Choroid plexus epithelial cell (primary cell): ENCODE data around the gene MISP3.

Experiments
- DNase-seq: peaks from one replicate; pipeline ENCODE4 v3.0.0-alpha.2; 2010; ENCODE audit warnings: low read depth
- H3K4me3 ChIP-seq: 2 replicates; pipeline ENCODE4 v1.5.1; 2011; ENCODE audit warnings: low read depth, mild to moderate bottlenecking, control low read depth, low read length, moderate library complexity
- TF ChIP-seq, protein P1 (sequence below): conservative IDR thresholded peaks from 2 replicates; pipeline ENCODE4 v1.5.1; 2011; ENCODE audit warnings: low read depth, mild to moderate bottlenecking, control low read depth, inconsistent platforms, low read length, moderate library complexity

MISP3 gene

DNA sequence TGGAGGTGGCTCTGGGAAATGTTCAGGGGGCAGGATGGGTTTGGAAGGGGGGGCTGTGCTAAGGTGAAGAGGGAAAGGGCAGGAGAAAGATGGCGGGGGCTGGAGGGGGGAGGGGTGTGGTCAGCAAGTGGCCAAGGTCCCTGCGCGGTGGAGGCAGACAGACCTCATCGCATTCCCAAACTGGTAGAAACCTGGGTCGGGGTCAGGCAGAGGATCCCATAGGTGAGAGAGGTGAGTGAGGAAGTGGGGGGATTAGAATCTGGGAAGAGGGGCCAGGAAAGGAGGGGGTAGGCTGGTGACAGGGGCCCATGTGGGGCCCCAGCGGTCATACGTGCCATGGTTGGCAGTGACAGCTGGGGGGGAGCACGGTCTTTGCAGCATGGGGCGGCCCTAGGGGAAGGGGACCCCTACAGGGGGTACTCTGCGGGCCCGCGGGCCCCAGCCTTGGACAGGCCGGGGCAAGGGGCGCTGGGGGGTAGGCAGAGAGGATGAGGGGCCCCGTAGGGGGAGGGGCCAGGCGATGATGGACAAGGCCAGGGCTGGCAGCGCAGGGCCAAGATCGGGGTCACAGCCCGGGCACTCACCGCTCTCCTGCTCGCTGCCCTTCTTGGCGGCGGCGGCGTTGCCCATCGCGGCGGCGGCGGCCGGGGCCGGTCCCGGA is 44.5 kb downstream of the MISP3 start:
- H3K4me3 ChIP-seq: peak overlapping the region; percentile 80
- TF ChIP-seq, protein P1, sequence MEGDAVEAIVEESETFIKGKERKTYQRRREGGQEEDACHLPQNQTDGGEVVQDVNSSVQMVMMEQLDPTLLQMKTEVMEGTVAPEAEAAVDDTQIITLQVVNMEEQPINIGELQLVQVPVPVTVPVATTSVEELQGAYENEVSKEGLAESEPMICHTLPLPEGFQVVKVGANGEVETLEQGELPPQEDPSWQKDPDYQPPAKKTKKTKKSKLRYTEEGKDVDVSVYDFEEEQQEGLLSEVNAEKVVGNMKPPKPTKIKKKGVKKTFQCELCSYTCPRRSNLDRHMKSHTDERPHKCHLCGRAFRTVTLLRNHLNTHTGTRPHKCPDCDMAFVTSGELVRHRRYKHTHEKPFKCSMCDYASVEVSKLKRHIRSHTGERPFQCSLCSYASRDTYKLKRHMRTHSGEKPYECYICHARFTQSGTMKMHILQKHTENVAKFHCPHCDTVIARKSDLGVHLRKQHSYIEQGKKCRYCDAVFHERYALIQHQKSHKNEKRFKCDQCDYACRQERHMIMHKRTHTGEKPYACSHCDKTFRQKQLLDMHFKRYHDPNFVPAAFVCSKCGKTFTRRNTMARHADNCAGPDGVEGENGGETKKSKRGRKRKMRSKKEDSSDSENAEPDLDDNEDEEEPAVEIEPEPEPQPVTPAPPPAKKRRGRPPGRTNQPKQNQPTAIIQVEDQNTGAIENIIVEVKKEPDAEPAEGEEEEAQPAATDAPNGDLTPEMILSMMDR: no peak
- no peak for DNase-seq

- TF ChIP-seq, protein P1: no peak
- DNase-seq: peak; percentile 100
- H3K4me3 ChIP-seq: peak within 1 kb of the TSS; percentile 80
Observed at GRCh38 chr19:14117668-14118164, 45.1 kb downstream of the MISP3 start, which contains the start of gene PRKACA. Gene PRKACA, minus strand, starts transcription at chr19:14117762. Its CDS starts 215 bp downstream, at chr19:14117547.

DNA sequence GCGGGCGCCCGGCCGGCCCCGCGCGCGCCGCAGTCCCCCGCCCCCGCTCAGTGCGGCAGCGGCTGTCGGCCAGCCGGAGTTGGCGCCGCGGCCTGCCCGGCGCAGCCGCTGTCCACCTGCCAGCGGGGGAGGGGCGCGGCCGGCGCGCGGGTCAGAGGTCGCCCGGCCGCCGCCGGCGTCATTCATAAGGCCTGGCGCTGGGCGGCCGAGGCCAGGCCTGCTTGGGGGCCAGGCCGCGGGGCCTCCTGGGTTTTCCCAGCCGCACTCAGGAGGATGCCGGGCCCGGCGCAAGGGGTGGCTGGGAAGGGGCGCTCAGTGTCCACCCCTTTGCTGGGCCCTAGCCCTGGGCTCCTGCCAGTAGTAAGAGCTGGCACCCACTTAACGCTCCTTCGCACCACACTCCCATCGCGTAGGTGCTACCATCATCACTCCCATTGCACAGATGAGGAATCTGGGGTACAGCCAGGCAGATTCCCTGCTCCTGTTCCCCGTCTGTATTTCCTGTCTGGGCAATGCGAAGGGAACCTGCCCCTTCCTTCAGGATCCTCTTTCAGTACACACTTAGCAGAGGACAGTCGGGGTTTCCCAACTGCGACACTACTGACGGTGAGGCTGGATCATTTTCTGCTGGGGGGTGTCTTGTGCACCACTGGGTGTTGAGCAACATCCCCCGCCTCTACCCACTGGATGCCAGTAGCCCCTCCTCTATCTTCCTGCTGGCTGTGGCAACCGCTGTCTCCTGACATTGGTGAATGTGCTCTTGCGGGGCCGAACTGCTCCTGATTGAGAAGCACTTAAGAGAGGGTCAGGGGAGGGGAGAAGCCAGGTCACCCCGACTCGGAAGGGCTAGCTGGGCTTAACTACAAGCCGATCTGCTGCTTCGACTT is 45.8 kb downstream of the MISP3 start:
- peak overlapping the region; percentile 59 for H3K4me3 ChIP-seq
- peak; percentile 78 for DNase-seq
- TF ChIP-seq, protein P1: no peak

- H3K4me3 ChIP-seq: no peak overlapping the region
- TF ChIP-seq, protein P1: no peak
- no peak for DNase-seq
Observed at GRCh38 chr19:14119146-14119545, 46.6 kb downstream of the MISP3 start.

DNA sequence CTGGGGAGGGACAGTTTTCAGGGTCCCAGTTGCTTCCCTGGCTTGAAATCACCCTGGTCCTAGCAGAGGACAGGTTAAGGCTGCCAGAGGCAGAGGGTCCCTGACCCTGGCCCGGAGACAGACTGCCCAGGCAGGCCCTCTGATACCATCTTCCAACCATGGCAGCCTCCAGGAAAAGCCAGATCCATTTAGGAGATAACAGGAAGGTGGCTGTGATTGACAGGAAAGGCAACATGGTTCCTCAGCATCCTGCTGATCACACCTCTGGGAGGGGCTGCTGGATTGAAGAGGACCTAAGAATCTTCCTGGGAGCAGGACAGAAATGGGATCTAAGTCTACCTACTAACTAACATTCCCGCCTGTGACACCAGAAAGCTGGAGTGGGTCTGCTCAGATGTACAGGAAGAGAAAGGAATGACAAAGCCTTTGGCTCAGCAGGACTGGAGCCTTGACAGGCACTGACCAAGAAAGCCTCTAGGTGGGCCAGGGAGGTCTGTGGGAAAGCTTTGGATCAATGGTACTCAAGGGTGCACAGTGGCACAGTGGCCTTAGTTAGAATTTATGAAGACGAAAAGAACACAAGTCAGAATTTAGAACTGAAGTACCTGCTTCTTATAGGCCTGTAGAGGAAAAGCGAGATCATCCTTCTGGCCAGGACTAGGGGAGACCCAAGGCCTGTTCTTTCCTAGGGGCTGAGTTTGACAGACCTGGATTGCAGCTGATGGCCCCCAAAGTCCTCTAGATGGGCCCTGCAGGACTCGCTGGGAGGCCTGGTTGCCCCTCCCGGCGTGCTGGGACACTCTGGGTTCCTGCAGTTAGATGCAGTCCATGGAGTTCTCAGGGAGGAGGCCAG is 47.3 kb downstream of the MISP3 start:
- TF ChIP-seq, protein P1: no peak
- no peak for DNase-seq

DNA sequence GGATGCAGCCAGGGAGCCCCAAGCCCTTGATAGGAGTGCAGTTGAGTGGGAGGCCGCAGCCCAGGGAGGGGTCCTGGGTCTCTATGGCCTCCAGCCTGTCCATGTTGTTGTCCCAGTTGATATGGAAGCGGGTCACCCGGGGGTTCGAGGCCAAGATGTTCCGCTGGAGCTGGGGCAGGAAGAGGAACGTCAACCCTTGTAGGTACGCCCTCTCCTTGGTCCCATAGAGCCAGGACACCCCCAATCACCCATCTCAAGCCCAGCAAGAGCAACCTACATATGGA is 47.9 kb downstream of the MISP3 start:
- DNase-seq: no peak
- no peak overlapping the region for H3K4me3 ChIP-seq
- TF ChIP-seq, protein P1: no peak

More for the DNA sequence above, 47.3 kb downstream of the MISP3 start:
- H3K4me3 ChIP-seq: no peak overlapping the region
